HEK293 (cell line): ENCODE data around the gene QARS1.

ENCODE experiments used
- AEBP2 ChIP-seq: fragments of 450-650 bp; formaldehyde crosslinking; IDR thresholded peaks from 2 replicates; pipeline ENCODE4 v1.5.1; 2016; ENCODE audit warnings: missing biosample characterization, missing genetic modification characterization, borderline replicate concordance
- BCL11A ChIP-seq: fragments of 450-650 bp; formaldehyde crosslinking; IDR thresholded peaks from 2 replicates; pipeline ENCODE4 v1.5.1; 2016; ENCODE audit warnings: low read depth, missing biosample characterization, missing genetic modification characterization
- FEZF1 ChIP-seq: fragments of 450-650 bp; formaldehyde crosslinking; IDR thresholded peaks from 2 replicates; pipeline ENCODE4 v1.5.1; 2016; ENCODE audit warnings: missing biosample characterization, missing genetic modification characterization
- HOXD13 ChIP-seq: sonication (generic); formaldehyde crosslinking; IDR thresholded peaks from 2 replicates; pipeline ENCODE4 v1.8.0; 2022; ENCODE audit warnings: missing genetic modification reagents, borderline replicate concordance
- IKZF3 ChIP-seq: fragments of 450-650 bp; IDR thresholded peaks from 2 replicates; pipeline ENCODE4 v1.5.0; 2018; ENCODE audit warnings: missing biosample characterization, mild to moderate bottlenecking, missing genetic modification characterization, moderate library complexity
- KLF17 ChIP-seq: fragments of 450-650 bp; formaldehyde crosslinking; IDR thresholded peaks from 2 replicates; pipeline ENCODE4 v1.5.1; 2016; ENCODE audit warnings: missing biosample characterization, missing genetic modification characterization
- PRDM4 ChIP-seq: fragments of 450-650 bp; formaldehyde crosslinking; IDR thresholded peaks from 2 replicates; pipeline ENCODE4 v1.5.1; 2017; ENCODE audit warnings: missing biosample characterization, missing genetic modification characterization
- ZBTB11 ChIP-seq: fragments of 450-650 bp; formaldehyde crosslinking; conservative IDR thresholded peaks from 2 replicates; pipeline ENCODE4 v1.5.1; 2016; ENCODE audit warnings: low read depth, missing biosample characterization, missing genetic modification characterization
- ZBTB17 ChIP-seq: fragments of 450-650 bp; formaldehyde crosslinking; IDR thresholded peaks from 2 replicates; pipeline ENCODE4 v1.5.1; 2016; ENCODE audit warnings: missing biosample characterization, missing genetic modification characterization
- ZBTB49 ChIP-seq: fragments of 450-650 bp; formaldehyde crosslinking; IDR thresholded peaks from 2 replicates; pipeline ENCODE4 v1.5.1; 2016; ENCODE audit warnings: missing biosample characterization, missing genetic modification characterization, low read depth
- ZNF132 ChIP-seq: fragments of 450-650 bp; formaldehyde crosslinking; IDR thresholded peaks from 2 replicates; pipeline ENCODE4 v1.5.1; 2017; ENCODE audit warnings: missing biosample characterization, missing genetic modification characterization, borderline replicate concordance
- ZNF133 ChIP-seq: fragments of 450-650 bp; formaldehyde crosslinking; IDR thresholded peaks from 2 replicates; pipeline ENCODE4 v1.5.1; 2016; ENCODE audit warnings: missing biosample characterization, missing genetic modification characterization
- ZNF174 ChIP-seq: fragments of 450-650 bp; formaldehyde crosslinking; IDR thresholded peaks from 2 replicates; pipeline ENCODE4 v1.5.0; 2017; ENCODE audit warnings: missing biosample characterization, mild to moderate bottlenecking, missing genetic modification characterization
- ZNF184 ChIP-seq: fragments of 450-650 bp; IDR thresholded peaks from 2 replicates; pipeline ENCODE4 v1.5.1; 2018; ENCODE audit warnings: missing biosample characterization, mild to moderate bottlenecking, missing genetic modification characterization
- ZNF24 ChIP-seq: fragments of 450-650 bp; formaldehyde crosslinking; IDR thresholded peaks from 2 replicates; pipeline ENCODE4 v1.5.1; 2016; ENCODE audit warnings: missing biosample characterization, missing genetic modification characterization
- ZNF280D ChIP-seq: fragments of 450-650 bp; formaldehyde crosslinking; IDR thresholded peaks from 2 replicates; pipeline ENCODE4 v1.5.1; 2016; ENCODE audit warnings: missing biosample characterization, missing genetic modification characterization
- ZNF302 ChIP-seq: fragments of 450-650 bp; formaldehyde crosslinking; IDR thresholded peaks from 2 replicates; pipeline ENCODE4 v1.5.1; 2016; ENCODE audit warnings: missing biosample characterization, missing genetic modification characterization, low read depth
- ZNF366 ChIP-seq: fragments of 450-650 bp; formaldehyde crosslinking; conservative IDR thresholded peaks from 2 replicates; pipeline ENCODE4 v1.5.1; 2016; ENCODE audit warnings: missing biosample characterization, missing genetic modification characterization
- ZNF621 ChIP-seq: fragments of 450-650 bp; formaldehyde crosslinking; IDR thresholded peaks from 2 replicates; pipeline ENCODE4 v1.5.1; 2017; ENCODE audit warnings: missing biosample characterization, missing genetic modification characterization
- ZNF629 ChIP-seq: fragments of 450-650 bp; formaldehyde crosslinking; IDR thresholded peaks from 2 replicates; pipeline ENCODE4 v1.5.1; 2017; ENCODE audit warnings: missing biosample characterization, missing genetic modification characterization
- ZNF664 ChIP-seq: fragments of 450-650 bp; formaldehyde crosslinking; IDR thresholded peaks from 2 replicates; pipeline ENCODE4 v1.5.1; 2016; ENCODE audit warnings: missing biosample characterization, missing genetic modification characterization
- ZNF843 ChIP-seq: fragments of 450-650 bp; formaldehyde crosslinking; IDR thresholded peaks from 2 replicates; pipeline ENCODE4 v1.5.1; 2016; ENCODE audit warnings: missing biosample characterization, missing genetic modification characterization

Gene QARS1

GRCh38 chr3:49132437-49133225 is 28.1 kb upstream of the QARS1 start, which contains the start of gene LAMB2 (continued):
- TF ChIP-seq AEBP2 (tag by site-specific recombination) (no peak), ZNF174 (tag by site-specific recombination) (no peak), ZBTB49 (no peak), ZNF302 (tag by site-specific recombination) (no peak), BCL11A (tag by site-specific recombination) (peak; percentile 60; the same call in 1 of the 2 replicates), ZNF280D (tag by site-specific recombination) (no peak), FEZF1 (tag by site-specific recombination) (no peak), ZNF621 (no peak), ZNF24 (tag by site-specific recombination) (no peak), ZNF132 (tag by site-specific recombination) (no peak), ZNF366 (peak; percentile 54; the same call in 1 of the 2 replicates), IKZF3 (tag by site-specific recombination) (peak; percentile 92), KLF17 (tag by site-specific recombination) (peak; percentile 48; the same call in 1 of the 2 replicates), ZNF184 (tag by site-specific recombination) (no peak), ZNF629 (tag by site-specific recombination) (no peak), ZNF843 (tag by site-specific recombination) (no peak), ZNF133 (tag by site-specific recombination) (no peak), ZBTB11 (tag by site-specific recombination) (no peak; the same call in 1 of the 2 replicates), ZBTB17 (tag by site-specific recombination) (no peak; the same call in 1 of the 2 replicates), HOXD13 (CRISPR knock-in tag) (no peak), PRDM4 (tag by site-specific recombination) (no peak), ZNF664 (no peak)
